ENCODE results near the gene SETSIP. TPM values are rescaled to one million over a fixed set of nuclear protein-coding genes. Genes with fewer than 3 reads are reported as not detected.
"Not testable (repeated sequence)": the region's sequence is repeated elsewhere in the genome, so short reads cannot be mapped to it uniquely, and the experiment has no call there.

Gene SETSIP, protein sequence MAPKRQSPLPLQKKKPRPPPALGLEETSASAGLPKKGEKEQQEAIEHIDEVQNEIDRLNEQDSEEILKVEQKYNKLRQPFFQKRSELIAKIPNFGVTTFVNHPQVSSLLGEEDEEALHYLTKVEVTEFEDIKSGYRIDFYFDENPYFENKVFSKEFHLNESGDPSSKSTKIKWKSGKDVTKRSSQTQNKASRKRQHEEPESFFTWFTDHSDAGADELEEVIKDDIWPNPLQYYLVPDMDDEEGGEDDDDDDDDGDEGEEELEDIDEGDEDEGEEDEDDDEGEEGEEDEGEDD
- polyA plus RNA-seq (ENCODE audit: insufficient read length in 4 of 4) = 1 to 10 TPM in 1 of 4 donors, under 1 TPM in 3; 0.29 to 1.0 (median 0.68) TPM

DNA sequence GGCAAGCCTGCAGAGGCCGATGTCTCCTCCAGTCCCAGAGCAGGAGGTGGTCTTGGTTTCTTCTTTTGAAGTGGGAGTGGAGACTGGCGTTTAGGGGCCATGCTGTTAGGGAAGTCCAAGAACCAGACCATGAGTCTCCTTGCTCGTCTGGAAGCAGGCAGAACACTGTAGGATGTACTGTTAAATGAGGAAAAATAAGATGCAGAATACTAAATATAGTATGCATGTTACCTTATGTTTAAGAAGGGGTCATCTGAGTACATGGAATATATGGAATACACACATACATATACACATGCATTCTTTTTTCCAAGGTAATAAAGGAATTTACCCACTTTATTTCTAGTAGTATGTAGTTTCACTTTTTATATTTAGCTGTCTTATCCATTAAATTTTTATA lies at the start of gene SETSIP:
Gene SETSIP (minus strand): TSS at position 101 of the 400 bp plus-strand sequence. CDS start 0 bp downstream, at position 101.
- DNase-seq (ENCODE audit: low read depth in 4 of 4, low spot score in 2 of 4) = no peak

DNA sequence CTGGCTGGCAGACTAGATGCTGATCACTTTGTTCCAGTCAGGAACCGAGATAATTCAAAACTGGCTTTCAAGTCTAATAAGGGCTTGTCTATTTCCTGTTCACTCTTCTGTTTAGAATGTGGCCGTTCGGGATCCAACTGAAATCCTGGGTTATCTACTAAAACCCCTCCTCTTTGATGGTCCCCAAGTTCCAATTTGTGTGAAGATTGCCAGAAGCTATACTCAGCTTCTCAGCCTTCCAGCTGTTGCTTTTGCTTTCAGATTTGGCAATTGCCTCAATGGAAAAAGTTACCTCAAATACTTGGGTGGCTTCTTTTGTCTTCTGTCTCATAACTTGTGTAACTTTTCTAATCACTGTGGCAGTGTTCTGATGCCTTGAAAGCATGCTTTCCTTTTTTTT lies 48.7 kb upstream of the SETSIP start:
- DNase-seq (ENCODE audit: low read depth in 4 of 4, low spot score in 2 of 4) = no peak

DNA sequence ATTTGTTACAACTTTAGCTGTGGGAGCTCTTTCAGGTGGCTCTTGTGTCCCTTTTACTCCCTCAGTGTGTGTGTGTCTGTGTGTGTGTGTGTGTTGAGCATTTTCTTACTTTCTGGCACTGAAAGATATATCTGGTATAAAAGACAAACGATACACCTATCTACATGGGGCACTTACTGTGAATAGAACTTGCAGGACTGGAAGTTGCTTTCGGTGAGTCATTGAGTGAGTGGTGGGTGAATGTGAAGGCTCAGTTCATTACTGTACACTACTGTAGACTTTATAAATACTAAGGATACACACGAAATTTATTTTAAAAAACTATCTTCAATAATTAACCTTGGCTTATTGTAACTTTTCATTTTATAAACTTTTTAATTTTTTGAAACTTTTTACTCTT lies 43.6 kb upstream of the SETSIP start:
- DNase-seq (ENCODE audit: low read depth in 4 of 4, low spot score in 2 of 4) = no peak

DNA sequence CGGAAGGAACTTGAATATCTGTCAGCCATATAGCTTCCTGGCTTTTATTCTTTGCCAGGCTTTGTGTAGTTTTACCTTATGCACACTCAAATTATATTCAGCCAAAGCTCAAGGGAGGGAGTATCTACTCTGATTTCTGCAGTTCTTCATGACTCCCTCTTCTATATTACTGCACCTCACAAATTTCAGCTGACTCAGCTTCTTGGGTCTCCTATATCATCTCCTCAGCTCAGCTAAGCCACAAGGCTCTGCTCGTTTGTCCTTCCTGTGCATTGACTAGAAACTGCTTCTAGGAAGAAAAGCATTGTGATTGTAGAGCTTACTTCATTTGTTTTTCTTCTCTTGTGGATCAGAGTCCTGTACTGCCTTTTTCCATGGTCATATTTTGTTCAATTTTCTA lies 42.3 kb upstream of the SETSIP start:
- DNase-seq (ENCODE audit: low read depth in 4 of 4, low spot score in 2 of 4) = no peak

DNA sequence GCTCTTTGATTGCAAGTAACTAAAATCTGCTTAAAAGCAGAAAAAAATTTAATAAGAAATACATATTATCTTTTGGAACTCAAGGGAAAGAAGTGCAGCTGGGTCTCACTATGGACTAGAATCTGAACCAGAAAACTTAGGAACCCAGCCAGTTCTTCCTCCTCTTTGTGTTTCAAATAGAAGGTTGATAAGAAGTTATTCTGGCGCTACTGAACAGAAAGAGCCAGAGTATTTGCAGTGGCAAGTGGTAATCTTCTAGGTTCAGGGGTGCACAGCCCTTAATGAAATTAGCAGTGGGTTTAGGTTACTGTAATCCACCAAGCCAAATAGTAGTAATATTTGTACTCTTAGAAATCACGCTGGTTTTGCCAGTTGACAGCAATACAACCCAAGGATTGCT lies 33.4 kb upstream of the SETSIP start:
- no peak for DNase-seq (ENCODE audit: low read depth in 4 of 4, low spot score in 2 of 4)

DNA sequence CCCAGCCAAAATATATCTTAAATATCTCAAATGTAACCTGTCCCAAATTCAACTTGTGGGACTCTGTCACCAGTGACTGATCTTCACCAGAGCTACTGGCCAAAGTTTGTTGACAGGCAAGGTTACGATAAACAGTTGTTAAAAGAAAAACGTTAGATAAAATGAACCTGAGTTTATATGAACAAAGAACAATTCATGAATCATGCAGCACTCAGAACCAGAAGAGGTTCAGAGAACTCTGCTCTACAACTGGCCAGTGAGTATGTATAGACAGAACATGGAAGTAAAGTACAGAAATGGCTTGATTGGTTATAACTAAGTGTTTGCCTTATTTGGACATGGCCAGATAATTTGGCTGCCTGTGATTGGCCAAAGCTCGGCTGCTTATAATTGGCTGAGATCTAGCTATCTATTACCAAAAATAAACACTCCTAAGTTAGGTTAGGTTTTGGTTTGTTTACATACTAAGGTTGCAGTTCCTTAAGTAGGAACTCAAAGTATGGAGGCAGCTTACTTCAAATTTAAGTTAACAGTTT lies 30.4 kb upstream of the SETSIP start:
- no peak for DNase-seq (ENCODE audit: low read depth in 4 of 4, low spot score in 2 of 4)

DNA sequence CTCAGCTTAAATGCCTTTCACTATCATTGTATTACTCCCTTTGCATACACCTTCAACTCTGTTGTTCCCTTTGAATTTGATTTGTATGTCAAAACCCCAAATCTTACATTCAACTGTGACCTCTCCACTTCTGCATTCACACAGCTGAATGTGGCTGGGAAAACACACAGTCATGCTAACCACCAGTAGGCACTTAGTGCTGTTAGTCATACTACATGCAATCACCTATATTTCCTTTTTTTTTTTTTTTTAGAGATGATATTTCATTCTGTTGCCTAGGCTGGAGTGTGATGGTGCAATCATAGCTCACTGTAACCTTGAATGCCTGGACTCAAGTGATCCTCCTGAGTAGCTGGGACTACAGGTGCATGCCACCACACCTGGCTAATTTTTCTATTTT lies 21.1 kb upstream of the SETSIP start:
- DNase-seq (ENCODE audit: low read depth in 4 of 4, low spot score in 2 of 4) = no peak

DNA sequence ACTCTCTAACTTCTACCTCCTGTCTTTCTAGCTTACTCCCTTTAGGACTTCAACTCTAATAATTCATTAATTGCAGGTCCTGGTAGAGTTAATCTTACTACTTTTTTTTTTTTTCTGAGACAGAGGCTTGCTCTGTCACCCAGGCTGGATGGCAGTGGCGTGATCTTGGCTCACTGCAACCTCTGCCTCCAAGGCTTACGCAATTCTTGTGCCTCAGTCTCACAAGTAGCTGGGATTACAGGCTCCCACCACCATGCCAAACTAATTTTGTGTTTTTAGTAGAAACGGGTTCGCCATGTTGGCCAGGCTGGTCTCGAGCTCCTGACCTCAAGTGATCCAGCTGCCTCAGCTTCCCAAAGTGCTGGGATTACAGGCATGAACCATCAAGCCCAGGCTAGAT lies 20.7 kb upstream of the SETSIP start:
- DNase-seq (ENCODE audit: low read depth in 4 of 4, low spot score in 2 of 4) = no peak

DNA sequence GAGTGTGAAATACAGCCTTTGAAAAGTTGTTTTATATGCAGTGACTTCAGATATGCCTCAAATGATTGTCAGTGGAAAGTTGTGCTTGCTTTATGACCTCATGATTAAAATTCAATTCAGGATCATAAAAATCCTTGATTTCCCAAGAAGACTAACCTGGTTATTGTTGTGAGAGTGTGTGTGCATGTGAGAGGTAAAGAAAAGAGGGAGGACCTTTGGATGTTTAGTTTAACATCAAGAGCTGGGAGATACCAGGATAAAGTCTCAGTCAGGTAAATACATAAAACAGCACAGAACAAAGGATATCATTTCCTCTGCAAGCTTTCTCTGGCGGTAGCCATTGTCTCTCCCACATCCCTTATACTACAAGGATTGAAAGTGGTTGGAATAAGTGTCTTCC lies 19.4 kb upstream of the SETSIP start:
- DNase-seq (ENCODE audit: low read depth in 4 of 4, low spot score in 2 of 4) = no peak

DNA sequence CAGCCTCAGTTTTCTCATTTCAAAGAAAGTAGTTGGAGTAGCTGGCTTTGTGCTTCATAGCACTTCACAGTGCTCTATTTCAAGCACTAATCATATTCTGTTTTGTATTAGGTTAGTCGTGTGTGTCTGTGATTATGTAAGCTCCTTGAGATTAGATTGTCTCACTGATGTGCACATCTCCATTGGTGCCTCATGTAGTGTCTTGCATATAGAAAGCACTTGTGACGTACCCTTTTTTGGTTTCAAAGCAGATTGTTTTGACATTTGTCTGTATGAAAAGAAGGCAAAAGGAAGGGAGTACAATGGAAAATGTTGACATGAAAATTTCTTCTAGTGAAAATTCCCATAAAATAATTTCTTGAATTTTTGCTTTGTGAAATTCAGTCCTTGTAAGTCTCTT lies 18.9 kb upstream of the SETSIP start:
- DNase-seq (ENCODE audit: low read depth in 4 of 4, low spot score in 2 of 4) = no peak

DNA sequence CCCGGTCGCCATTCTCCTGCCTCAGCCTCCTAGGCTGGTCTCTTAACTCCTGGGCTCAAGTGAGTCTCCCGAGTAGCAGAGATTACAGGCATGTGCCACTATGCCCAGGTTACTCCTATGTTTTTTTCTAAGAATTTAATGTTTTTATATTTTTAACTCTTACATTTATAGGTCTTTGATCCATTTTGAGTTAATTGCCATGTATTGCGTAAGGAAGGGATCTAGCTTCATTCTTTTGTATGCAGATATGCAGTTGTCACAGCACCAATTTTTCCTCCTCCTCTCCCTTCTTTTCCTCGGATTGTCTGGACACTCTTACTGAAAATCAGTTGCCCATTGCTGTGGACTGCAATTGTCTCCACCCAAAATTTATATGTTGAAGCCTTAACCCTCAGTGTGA lies 16.4 kb upstream of the SETSIP start:
- no peak for DNase-seq (ENCODE audit: low read depth in 4 of 4, low spot score in 2 of 4)

DNA sequence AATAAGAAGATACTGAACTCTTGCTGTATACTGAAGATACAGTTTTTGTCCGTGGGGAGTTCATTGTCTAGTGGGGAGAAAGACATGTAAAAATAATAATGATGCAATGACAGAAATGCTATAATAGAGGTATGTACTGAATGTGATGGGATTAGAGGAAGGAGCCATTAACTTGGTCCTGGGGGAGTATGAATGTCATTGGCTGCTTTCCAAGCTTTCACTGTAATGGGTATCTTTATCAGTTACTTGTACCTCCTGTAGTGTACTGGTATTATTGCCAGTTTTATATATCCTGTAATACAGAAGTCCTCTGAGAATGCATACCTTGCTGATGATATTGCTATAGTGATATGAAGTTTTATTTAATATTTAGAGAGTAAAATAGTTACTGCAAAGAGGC lies 12.3 kb upstream of the SETSIP start:
- DNase-seq (ENCODE audit: low read depth in 4 of 4, low spot score in 2 of 4) = no peak

DNA sequence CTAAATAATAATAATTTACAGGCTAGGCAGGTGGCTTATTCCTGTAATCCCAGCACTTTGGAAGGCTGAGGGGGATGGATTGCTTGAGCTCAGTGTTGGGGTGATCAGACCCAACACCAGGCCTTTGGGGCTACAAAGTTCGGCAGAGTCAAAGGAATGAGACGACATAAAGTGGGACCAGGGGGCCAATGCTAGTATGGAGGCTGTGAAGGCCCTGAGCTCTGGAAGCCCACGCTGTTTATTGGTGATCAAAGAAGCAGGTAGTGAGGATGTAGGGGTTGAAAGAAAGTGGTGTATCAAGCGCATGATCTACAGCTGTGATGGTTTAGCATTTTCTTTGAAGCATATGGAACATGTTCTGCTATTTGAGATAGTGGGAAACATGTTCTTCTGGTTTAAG lies 10.5 kb upstream of the SETSIP start:
- no peak for DNase-seq (ENCODE audit: low read depth in 4 of 4, low spot score in 2 of 4)

DNA sequence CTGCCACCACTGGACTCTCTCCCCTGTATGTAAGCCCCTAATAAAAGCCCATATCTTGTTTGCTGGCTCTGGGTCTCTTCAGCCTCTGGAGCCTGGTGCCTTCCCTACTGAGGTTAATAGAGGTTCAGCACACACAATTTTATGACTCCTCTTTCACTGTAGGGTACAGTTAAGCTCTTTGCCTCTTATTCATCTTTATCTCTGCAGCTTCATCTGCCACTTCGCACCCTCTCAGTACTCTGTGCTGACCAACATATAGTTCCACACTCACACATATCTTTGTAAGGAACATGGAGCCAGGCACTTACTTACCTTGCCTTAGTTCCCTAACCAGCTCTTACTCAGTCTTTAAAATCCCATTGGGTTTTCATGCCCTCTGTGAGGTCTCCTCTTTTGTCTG lies 9.4 kb upstream of the SETSIP start:
- no peak for DNase-seq (ENCODE audit: low read depth in 4 of 4, low spot score in 2 of 4)

DNA sequence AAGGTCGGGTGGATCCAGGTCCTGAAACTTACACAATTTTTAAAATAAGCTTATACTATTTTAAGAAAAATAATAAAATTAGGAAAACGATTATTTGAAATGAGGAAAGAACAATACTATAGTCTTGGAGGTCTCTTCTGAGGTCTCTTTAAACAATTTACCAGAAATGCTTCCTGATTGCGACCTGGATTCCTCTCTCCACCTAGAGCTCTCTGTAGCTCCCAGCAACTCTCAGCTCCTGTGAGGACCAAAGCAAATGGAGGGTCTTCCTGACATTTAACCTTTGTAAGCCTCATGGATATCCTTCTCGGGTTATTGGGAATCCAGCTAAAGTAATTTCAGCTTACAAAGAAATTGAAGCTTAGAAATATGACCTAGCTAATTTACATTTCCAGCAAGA lies 5.8 kb upstream of the SETSIP start:
- DNase-seq (ENCODE audit: low read depth in 4 of 4, low spot score in 2 of 4) = no peak

DNA sequence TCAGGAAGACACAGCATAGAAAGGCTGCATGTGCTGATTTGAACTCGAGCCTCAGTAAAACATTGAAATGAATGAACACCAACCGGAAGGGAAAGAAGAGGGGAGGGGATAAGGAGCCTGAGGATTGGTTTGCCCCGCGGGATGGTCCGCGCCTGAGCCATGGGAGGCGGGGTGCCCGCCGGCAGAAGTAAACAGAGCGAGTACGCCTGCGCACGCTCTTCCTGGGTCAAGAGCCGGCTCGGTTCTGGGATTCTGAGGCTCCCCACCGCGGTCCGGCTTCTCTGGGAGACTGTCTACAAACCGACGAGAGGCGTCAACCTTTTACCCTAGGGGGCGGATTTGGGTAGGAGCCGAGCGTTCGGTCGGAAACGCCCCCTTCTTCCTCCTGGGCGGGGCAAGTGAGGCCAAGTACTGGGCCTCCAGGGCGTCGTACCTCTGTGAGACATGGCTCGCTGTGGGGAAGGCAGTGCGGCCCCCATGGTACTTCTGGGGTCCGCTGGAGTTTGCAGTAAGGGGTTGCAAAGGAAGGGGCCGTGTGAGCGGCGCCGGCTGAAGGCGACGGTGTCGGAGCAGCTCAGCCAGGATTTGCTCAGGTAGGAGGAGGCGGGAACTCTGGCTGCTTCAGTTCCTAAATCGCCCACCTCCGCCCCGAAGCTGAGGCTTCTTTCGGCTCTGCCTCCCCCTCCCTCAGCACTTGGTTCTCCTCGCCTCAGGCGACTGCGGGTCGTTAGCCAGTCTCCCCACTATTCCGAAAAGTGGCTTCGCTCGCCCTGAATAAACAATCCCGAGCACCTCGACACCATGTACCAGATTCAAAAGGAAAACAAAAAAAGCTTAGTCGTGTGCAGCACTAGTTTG lies 5.1 kb upstream of the SETSIP start, which contains the start of gene BTBD8:
Gene BTBD8 (plus strand): TSS at position 218 of the 858 bp plus-strand sequence. CDS start 227 bp downstream, at position 445.
- peak; percentile 60 to 77 (median 74) for DNase-seq (ENCODE audit: low read depth in 4 of 4, low spot score in 2 of 4)

DNA sequence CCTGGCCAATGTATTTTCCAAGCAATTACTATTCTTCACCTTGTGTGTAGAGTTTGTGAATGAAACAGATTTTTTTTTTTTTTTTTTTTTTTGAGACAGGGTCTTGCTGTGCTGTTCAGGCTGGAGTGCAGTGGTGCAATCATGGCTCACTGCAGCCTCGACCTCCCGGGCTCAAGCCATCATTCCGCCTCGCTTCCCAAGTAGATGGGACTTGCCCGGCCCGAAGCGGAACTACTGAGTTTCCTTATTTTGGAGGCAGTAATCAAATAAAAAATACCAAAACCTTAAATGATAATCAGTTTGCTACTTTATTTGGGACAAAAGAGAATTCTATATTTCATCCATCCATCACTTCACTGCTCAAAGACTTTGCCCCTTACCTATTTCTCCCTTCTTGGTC lies 4.2 kb upstream of the SETSIP start:
- no peak for DNase-seq (ENCODE audit: low read depth in 4 of 4, low spot score in 2 of 4)

DNA sequence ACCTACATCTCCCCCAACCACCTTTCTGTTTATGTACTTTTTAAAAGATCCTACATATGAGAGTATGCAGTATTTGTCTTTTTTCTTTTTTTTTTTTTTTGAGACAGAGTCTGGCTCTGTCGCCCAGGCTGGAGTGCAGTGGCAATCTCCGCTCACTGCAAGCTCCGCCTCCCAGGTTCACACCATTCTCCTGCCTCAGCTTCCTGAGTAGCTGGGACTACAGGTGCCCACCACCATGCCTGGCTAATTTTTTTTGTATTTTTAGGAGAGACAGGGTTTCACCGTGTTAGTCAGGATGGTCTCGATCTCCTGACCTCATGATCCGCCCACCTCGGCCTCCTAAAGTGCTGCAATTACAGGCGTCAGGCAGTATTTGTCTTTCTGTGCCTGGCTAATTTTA lies 2.9 kb upstream of the SETSIP start:
- DNase-seq (ENCODE audit: low read depth in 4 of 4, low spot score in 2 of 4) = not testable (repeated sequence)

DNA sequence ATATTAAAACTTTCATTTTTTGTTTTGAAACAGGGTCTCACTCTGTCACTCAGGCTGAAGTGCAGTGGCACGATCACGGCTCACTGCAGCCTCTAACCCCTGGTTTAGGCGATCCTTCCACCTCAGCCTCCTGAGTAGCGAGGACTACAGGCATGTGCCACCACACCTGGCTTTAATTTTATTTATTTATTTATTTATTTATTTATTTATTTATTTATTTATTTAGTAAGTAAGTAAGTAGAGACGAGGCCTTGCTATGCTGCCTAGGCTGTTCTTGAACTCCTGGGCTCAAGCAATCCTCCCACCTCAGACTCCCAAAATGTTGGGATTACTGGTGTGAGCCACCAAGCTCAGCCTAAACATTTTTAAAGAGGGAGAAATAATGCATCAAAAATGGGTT lies 1.2 kb upstream of the SETSIP start:
- DNase-seq (ENCODE audit: low read depth in 4 of 4, low spot score in 2 of 4) = no peak

DNA sequence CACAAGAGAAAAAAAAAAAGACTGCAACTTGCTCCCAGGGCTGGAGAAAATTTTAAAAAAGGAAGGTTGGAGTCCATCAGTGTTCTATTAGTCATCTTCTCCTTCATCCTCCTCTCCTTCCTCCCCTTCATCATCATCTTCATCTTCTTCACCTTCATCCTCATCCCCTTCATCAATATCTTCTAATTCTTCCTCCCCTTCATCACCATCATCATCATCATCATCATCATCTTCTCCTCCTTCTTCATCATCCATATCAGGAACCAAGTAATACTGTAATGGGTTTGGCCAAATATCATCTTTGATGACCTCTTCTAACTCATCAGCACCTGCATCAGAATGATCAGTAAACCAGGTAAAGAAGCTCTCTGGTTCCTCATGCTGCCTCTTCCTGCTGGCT lies 765 bp downstream of the SETSIP start:
- not testable (repeated sequence) for DNase-seq (ENCODE audit: low read depth in 4 of 4, low spot score in 2 of 4)

DNA sequence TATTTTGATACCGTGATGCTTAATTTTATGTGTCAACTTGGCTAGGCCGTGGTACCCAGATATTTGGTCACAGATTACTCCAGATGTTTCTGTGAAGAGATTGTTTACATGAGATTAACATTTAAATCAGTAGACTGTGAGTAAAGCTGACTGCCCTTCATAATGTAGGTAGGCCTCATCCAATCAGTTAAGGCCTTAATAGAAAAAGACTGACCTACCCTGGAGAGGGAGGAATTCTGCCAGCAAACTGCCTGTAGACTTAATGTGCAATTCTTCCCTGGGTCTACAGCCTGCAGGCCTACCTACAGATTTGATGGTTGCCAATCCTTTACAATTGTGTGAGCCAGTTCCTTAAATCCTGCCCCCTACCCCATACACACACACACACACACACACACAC lies 4.3 kb downstream of the SETSIP start:
- DNase-seq (ENCODE audit: low read depth in 4 of 4, low spot score in 2 of 4) = no peak

DNA sequence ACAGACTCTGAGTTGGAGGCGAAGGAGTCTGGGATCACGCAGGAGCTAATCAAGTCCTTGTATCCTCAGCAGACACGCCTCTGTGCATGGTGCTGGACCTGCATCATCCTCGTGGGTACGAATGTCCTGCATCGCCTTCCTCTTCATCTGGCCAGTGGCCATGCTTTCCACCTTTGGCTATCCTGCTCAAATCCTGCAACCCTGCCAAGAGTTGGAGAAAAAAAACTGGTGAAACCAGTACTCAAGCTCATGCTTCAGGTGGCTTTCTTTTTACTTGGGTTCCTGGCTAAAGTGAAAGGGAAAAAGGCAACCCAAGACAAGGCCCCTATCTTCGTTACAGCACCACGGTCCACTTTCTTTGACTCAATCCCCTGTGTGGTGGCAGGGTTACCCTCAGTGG lies 8.9 kb downstream of the SETSIP start:
- no peak for DNase-seq (ENCODE audit: low read depth in 4 of 4, low spot score in 2 of 4)
